ENCODE results near the gene GNAZ.

- TF ChIP-seq, protein P1, sequence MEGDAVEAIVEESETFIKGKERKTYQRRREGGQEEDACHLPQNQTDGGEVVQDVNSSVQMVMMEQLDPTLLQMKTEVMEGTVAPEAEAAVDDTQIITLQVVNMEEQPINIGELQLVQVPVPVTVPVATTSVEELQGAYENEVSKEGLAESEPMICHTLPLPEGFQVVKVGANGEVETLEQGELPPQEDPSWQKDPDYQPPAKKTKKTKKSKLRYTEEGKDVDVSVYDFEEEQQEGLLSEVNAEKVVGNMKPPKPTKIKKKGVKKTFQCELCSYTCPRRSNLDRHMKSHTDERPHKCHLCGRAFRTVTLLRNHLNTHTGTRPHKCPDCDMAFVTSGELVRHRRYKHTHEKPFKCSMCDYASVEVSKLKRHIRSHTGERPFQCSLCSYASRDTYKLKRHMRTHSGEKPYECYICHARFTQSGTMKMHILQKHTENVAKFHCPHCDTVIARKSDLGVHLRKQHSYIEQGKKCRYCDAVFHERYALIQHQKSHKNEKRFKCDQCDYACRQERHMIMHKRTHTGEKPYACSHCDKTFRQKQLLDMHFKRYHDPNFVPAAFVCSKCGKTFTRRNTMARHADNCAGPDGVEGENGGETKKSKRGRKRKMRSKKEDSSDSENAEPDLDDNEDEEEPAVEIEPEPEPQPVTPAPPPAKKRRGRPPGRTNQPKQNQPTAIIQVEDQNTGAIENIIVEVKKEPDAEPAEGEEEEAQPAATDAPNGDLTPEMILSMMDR (IDR thresholded peaks at IDR 0.05) = no peak
- no peak for TF ChIP-seq POLR2A (IDR thresholded peaks at IDR 0.05)
Observed at GRCh38 chr22:23058481-23059283, 11.6 kb upstream of the GNAZ start.

Data from gastroesophageal sphincter (tissue), 3 donors.